Glutamatergic neuron (in vitro differentiated cells): ENCODE measurements around the gene TMPRSS15. TPM values are rescaled to one million over a fixed set of nuclear protein-coding genes. Genes with fewer than 3 reads are reported as not detected.

Source experiments
- DNase-seq: peaks from one replicate; pipeline ENCODE4 v3.0.0; 2022
- H3K27ac Mint-ChIP-seq: one replicate; pipeline ENCODE4 v1.8.0; 2020; ENCODE audit warnings: mild to moderate bottlenecking, mixed read lengths, inconsistent platforms; ENCODE audit not compliant: unreplicated experiment
- H3K27me3 Mint-ChIP-seq: one replicate; pipeline ENCODE4 v1.8.0; 2020; ENCODE audit warnings: mild to moderate bottlenecking, moderate library complexity, mixed read lengths, inconsistent platforms; ENCODE audit not compliant: unreplicated experiment
- H3K36me3 Mint-ChIP-seq: one replicate; pipeline ENCODE4 v1.8.0; 2020; ENCODE audit warnings: mild to moderate bottlenecking, mixed read lengths, inconsistent platforms; ENCODE audit not compliant: unreplicated experiment
- H3K4me1 Mint-ChIP-seq: one replicate; pipeline ENCODE4 v1.8.0; 2020; ENCODE audit warnings: mild to moderate bottlenecking, low read depth, mixed read lengths, inconsistent platforms; ENCODE audit not compliant: unreplicated experiment
- H3K4me3 Mint-ChIP-seq: one replicate; pipeline ENCODE4 v1.8.0; 2020; ENCODE audit warnings: mild to moderate bottlenecking, mixed read lengths, inconsistent platforms; ENCODE audit not compliant: unreplicated experiment
- H3K9me3 Mint-ChIP-seq: one replicate; pipeline ENCODE4 v1.8.0; 2020; ENCODE audit warnings: mild to moderate bottlenecking, moderate library complexity, mixed read lengths, inconsistent platforms; ENCODE audit not compliant: unreplicated experiment
- CTCF ChIP-seq: fragments of 200-600 bp; sonication (generic); IDR thresholded peaks from one replicate; pipeline ENCODE4 v1.5.0; 2021; ENCODE audit not compliant: partially characterized antibody, unreplicated experiment
- long read RNA-seq: library from polyadenylated mRNA; unstranded; transcript quantifications from one replicate; pipeline ENCODE4 v2.0.0, GENCODE V29; 2020; ENCODE audit not compliant: unreplicated experiment
- total RNA-seq: library from RNA; stranded (reverse); fragmentation: NEBNext Ultra II Directional; extraction: Animal tissue kit (Norgen Biotek cat#: 25700); gene quantifications from one replicate; pipeline ENCODE4 v1.2.1, GENCODE V29; 2021; ENCODE audit not compliant: unreplicated experiment

The TMPRSS15 gene
- total RNA-seq: not detected
- long read RNA-seq: 0 reads

DNA sequence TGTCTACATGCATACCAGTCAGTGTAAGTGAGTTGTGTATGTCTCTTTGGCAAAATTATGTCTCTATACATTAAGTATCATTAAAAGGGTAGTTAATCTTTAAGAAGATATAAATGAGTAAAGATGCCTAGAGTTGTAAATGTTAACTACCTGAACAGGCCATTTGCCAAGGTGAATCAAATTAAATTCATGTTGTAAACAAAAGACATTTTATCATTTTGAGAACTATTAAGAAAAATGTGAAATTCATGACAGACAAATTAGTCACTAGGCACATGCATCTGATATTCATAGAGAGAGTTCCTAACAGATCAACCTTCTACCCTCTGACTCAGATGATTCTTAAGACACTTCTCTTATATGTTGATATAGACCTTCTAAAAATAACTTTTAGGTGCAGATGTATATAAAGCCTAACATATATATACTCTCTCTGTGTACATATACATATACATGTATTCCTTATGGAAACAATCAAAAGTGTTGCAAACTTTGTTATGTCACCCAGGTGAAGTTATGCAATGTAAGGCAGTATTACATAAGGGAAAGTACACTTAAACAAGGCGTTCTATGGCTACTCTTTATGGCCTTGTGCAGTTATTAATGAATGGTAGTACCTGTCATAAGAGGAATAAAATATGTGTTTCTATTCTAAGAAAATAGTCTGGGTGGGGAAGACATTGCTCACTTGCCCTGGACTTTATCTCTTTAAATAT, at the start of gene TMPRSS15:
Gene TMPRSS15 (minus strand): TSS at position 51 of the 716 bp plus-strand sequence. CDS start 163 bp downstream, outside the sequence.
- Mint-ChIP-seq H3K36me3 (no peaks in the 10 kb centered on the region), H3K27me3 (no peaks in the 10 kb centered on the region), H3K4me1 (no peaks in the 10 kb centered on the region), H3K9me3 (no peaks in the 10 kb centered on the region), H3K27ac (no peak within 1 kb of the TSS), H3K4me3 (no peak within 1 kb of the TSS)
- no peak for TF ChIP-seq CTCF
- DNase-seq: no peak

GRCh38 chr21:18451670-18452069, 48.1 kb upstream of the TMPRSS15 start:
- Mint-ChIP-seq H3K27me3 (no peaks in the 10 kb centered on the region), H3K27ac (no peak overlapping the region), H3K36me3 (no peaks in the 10 kb centered on the region), H3K9me3 (no peaks in the 10 kb centered on the region), H3K4me1 (no peaks in the 10 kb centered on the region), H3K4me3 (no peak overlapping the region)
- TF ChIP-seq CTCF: no peak
- no peak for DNase-seq

GRCh38 chr21:18449605-18450550, 46.3 kb upstream of the TMPRSS15 start:
- TF ChIP-seq CTCF: no peak
- Mint-ChIP-seq H3K27ac (no peak overlapping the region), H3K9me3 (no peaks in the 10 kb centered on the region), H3K4me3 (no peak overlapping the region), H3K4me1 (no peaks in the 10 kb centered on the region), H3K27me3 (no peaks in the 10 kb centered on the region), H3K36me3 (no peaks in the 10 kb centered on the region)
- DNase-seq: no peak

DNA sequence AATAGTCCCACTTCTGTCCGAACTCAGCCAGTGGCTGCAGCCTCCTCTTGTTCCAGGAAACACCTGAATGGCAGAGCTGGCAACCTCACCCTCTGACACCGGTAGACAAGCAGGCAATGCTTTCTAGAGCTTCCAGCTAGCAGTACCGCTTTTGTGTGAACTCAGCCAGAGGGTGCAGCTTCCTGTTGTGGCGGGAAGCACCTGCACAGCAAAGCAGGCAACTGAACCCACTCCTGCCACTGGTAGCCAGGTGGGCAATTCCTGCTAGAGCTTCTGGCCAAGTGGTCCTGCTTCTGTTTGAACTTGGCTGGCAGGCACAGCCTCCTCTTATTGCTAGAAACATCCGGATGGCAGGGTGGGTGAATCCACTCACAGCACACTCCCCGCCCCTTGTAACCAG, 40.1 kb upstream of the TMPRSS15 start:
- DNase-seq: no peak
- Mint-ChIP-seq H3K36me3 (no peaks in the 10 kb centered on the region), H3K9me3 (no peaks in the 10 kb centered on the region), H3K4me1 (peaks cover 2% of the 10 kb centered on the region), H3K27ac (no peak overlapping the region), H3K27me3 (no peaks in the 10 kb centered on the region), H3K4me3 (no peak overlapping the region)
- no peak for TF ChIP-seq CTCF

GRCh38 chr21:18443085-18443484, 39.5 kb upstream of the TMPRSS15 start:
- no peak for DNase-seq
- TF ChIP-seq CTCF: no peak
- no peaks in the 10 kb centered on the region for H3K9me3 Mint-ChIP-seq

More at GRCh38 chr21:18443085-18443484, 39.5 kb upstream of the TMPRSS15 start:
- Mint-ChIP-seq H3K27me3 (no peaks in the 10 kb centered on the region), H3K4me1 (peaks cover 2% of the 10 kb centered on the region), H3K36me3 (no peaks in the 10 kb centered on the region), H3K27ac (no peak overlapping the region), H3K4me3 (no peak overlapping the region)
